Pancreas (tissue), 10 donors: ENCODE results near the gene DLL4. TPM values are rescaled to one million over a fixed set of nuclear protein-coding genes. Genes with fewer than 3 reads are reported as not detected.

ENCODE experiments used
- ATAC-seq, 4 donors: fragments of 200-7000 bp; cut with Tn5 transposase; one replicate each; pipeline versions ENCODE4 v1.8.0 to v1.9.1; 2020; ENCODE audit warnings: mild to moderate bottlenecking in 4 of 4, moderate library complexity in 4 of 4
- DNase-seq, 6 donors: peaks; one replicate each; pipeline ENCODE4 v3.0.0-alpha.2; 2020
- FAIRE-seq: peaks from 2 replicates; lab custom pipeline; 2012; peaks lifted over from hg19 to GRCh38; lab: Jason Lieb, UNC
- H3K27ac ChIP-seq, 4 donors: fragments of 200-600 bp; sonication (generic); 1 replicate in 3 of 4; 2 replicates in 1 of 4; pipeline versions ENCODE4 v1.5.0 to v1.8.0; 2020
- H3K27me3 ChIP-seq, 4 donors: fragments of 200-600 bp; one replicate each; pipeline ENCODE4 v1.8.0; 2021
- H3K36me3 ChIP-seq, 3 donors: fragments of 200-600 bp; sonication (generic) in 1 of 3; one replicate each; pipeline versions ENCODE4 v1.5.0 to v1.8.0; 2020 to 2021
- H3K4me1 ChIP-seq, 3 donors: fragments of 200-600 bp; one replicate each; pipeline ENCODE4 v1.8.0; 2021
- H3K4me3 ChIP-seq, 4 donors: fragments of 200-600 bp; sonication (generic) in 2 of 4; one replicate each; pipeline versions ENCODE4 v1.5.0 to v1.8.0; 2020 to 2021
- H3K9me3 ChIP-seq, 4 donors: fragments of 200-600 bp; one replicate each; pipeline ENCODE4 v1.8.0; 2021
- WGBS, 2 donors: extraction: QIAGEN DNeasy Blood & Tissue Kit; methylation state at CpG; one replicate each; pipeline ENCODE4 v1.1.7; 2013; 5-methylcytosine and 5-hydroxymethylcytosine counted together
- intact Hi-C, 3 donors: fragments of 100-400 bp; cut with DNase I; formaldehyde crosslinking; loops; one replicate each; pipeline versions ENCODE4 v1.11.1 to v1.14.2; 2022
- polyA plus RNA-seq, 2 donors: library from polyadenylated mRNA; stranded (reverse); fragments of 200-250 nt; gene quantifications; one replicate each; pipeline ENCODE4 v1.2.3, GENCODE V29; 2013
- total RNA-seq, 6 donors: library from RNA; stranded (reverse); fragmentation: NEBNext Ultra II Directional in 4 of 6; extraction: Animal tissue kit (Norgen Biotek cat#: 25700) in 4 of 6; gene quantifications; one replicate each; pipeline versions ENCODE4 v1.2.1 to v1.2.4, GENCODE V29; 2021 to 2023
- TF ChIP-seq, protein P1 (sequence below), 4 donors: fragments of 200-600 bp; sonication (generic) in 3 of 4; IDR thresholded peaks; one replicate each; pipeline versions ENCODE4 v1.5.0 to v1.8.0; 2021; ENCODE audit warnings: antibody characterized with exemption in 4 of 4
- donor health status: healthy with polysubstance abuse.
- donor health status: DM: no; HTN: no; CAD: no; lungs with moderate emphysema.
- donor health status: DM: no; HTN: no; CAD: no.
- donor health status: control.
- donor health status: control.
- donor health status: Bipolar disorder and iron deficiency.
- donor health status: DM: yes; HTN: yes; CAD: no.
- donor health status: DM: no; HTN: no; CAD: no.
- donor health status: DM: no; HTN: no; CAD: no.
- donor health status: DM: yes; HTN: yes; CAD: no.

The DLL4 gene
- total and polyA plus RNA-seq, 8 donors, result 1.3 to 4.8 (median 2.3) TPM

DNA sequence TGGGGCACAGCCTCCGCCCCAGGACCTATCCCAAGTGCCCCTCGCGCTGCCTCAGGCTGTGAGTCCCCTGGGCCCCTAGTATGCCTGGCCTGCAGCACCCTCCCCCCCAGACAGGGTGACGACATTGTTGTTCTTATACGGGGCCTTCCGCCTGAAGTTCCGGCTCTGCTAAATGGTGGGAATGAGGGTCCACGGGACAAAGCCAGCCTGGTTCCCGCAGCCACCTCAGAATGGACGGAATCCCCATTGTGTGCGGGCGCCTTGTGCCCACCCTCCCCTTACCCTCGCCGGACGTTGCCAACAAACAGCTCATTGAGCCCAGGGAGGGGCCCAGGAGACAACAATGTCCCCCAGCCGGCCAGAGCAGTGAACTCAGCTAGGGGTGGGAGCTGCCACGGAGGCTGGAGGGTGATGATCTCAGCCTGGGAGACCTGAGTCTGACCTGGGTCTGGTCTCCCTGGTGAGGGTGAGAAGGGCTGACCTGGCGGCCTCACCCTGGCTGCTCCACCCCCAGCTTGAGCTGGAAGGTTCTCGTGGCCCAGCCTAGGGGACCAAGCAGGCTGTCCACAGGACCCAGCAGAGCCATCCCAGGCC lies 10.2 kb upstream of the DLL4 start:
- TF ChIP-seq, protein P1, sequence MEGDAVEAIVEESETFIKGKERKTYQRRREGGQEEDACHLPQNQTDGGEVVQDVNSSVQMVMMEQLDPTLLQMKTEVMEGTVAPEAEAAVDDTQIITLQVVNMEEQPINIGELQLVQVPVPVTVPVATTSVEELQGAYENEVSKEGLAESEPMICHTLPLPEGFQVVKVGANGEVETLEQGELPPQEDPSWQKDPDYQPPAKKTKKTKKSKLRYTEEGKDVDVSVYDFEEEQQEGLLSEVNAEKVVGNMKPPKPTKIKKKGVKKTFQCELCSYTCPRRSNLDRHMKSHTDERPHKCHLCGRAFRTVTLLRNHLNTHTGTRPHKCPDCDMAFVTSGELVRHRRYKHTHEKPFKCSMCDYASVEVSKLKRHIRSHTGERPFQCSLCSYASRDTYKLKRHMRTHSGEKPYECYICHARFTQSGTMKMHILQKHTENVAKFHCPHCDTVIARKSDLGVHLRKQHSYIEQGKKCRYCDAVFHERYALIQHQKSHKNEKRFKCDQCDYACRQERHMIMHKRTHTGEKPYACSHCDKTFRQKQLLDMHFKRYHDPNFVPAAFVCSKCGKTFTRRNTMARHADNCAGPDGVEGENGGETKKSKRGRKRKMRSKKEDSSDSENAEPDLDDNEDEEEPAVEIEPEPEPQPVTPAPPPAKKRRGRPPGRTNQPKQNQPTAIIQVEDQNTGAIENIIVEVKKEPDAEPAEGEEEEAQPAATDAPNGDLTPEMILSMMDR (IDR thresholded peaks at IDR 0.05), result no peak
- H3K4me3 ChIP-seq, result no peak overlapping the region
- DNase-seq (peak in 1 of 6 donors; percentile 50), FAIRE-seq (no peak), ATAC-seq (no peak)
- H3K27me3 ChIP-seq, result no peaks in the 10 kb centered on the region
- no peaks in the 10 kb centered on the region for H3K4me1 ChIP-seq
- H3K36me3 ChIP-seq, result no peaks in the 10 kb centered on the region
- no peak overlapping the region for H3K27ac ChIP-seq
- H3K9me3 ChIP-seq, result no peaks in the 10 kb centered on the region
- intact Hi-C loops, result no loop called here
- WGBS, 2 donors, result 80 to 81% methylated on average over 19 of the region's 19 CpGs

DNA sequence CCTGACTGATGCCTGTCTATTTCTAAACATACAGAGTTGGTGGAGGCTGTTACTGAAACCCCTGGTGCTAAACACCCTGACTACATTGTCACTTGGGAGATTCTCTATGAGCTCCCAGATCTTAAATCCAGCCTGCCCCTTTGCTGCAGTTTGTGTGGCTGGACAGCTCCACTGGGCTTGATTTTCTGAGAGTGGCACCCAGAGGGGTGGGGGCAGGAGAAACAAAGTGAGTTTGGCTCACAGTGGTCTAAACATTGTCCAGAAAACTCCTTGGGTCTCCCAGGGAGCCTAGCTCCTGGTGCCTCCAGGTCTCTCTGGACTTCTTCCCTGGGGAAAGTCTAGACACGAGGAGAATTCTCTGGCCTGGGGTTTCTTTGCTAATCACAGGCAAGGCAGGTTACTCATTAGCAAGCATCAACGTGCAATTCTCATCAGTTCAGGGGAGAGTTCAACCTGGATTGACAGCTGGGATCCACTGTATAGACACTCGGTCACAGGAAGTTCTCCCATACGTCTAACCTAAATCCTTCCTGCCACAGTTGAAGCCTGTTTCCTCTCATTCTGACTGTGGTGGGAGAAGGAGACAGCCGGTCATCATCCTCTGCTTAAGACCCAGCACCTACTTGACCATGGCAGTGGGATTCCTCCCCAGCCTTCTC lies 7.1 kb upstream of the DLL4 start:
- Histone ChIP-seq H3K27me3 (peaks cover 0 to 3% (median 0%) of the 10 kb centered on the region in 4 donors), H3K36me3 (no peaks in the 10 kb centered on the region), H3K9me3 (no peaks in the 10 kb centered on the region), H3K4me3 (no peak overlapping the region), H3K27ac (no peak overlapping the region), H3K4me1 (peaks cover 0 to 5% (median 0%) of the 10 kb centered on the region in 3 donors)
- intact Hi-C loops, result no loop called here
- TF ChIP-seq, protein P1 (IDR thresholded peaks at IDR 0.05), result no peak
- WGBS, 2 donors, result 58 to 76% methylated on average over 5 of the region's 5 CpGs
- no peak for ATAC-seq
- no peak for DNase-seq
- no peak for FAIRE-seq

DNA sequence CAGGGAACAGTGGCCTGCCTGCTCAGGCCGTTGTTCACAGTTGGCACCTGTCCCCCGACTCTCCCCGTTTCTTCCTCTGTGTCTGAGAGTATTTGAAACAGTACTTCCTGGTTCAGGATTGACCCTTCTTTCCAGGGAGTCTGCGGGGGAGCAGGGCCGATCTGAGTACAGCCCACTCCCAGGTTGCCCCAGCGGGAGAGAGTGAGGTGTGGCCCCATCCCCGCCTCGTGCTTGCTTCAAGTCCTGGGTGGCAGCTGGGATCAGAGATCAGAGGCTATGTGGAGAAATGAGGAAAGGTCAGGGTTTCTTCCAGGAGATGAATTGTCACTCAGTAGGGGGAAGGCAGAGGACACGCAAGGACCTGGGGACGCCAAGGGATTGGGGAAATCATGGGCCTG lies 6.5 kb upstream of the DLL4 start:
- peaks cover 0 to 4% (median 2%) of the 10 kb centered on the region in 4 donors for H3K27me3 ChIP-seq
- 62 to 70% methylated on average over 10 of the region's 10 CpGs for WGBS, 2 donors
- TF ChIP-seq, protein P1 (IDR thresholded peaks at IDR 0.05), result no peak
- H3K9me3 ChIP-seq, result no peaks in the 10 kb centered on the region
- no peak overlapping the region for H3K27ac ChIP-seq
- ATAC-seq (no peak), FAIRE-seq (no peak), DNase-seq (no peak)
- peaks cover 0 to 10% (median 1%) of the 10 kb centered on the region in 3 donors for H3K4me1 ChIP-seq
- intact Hi-C loops, result no loop called here
- no peak overlapping the region for H3K4me3 ChIP-seq
- no peaks in the 10 kb centered on the region for H3K36me3 ChIP-seq

DNA sequence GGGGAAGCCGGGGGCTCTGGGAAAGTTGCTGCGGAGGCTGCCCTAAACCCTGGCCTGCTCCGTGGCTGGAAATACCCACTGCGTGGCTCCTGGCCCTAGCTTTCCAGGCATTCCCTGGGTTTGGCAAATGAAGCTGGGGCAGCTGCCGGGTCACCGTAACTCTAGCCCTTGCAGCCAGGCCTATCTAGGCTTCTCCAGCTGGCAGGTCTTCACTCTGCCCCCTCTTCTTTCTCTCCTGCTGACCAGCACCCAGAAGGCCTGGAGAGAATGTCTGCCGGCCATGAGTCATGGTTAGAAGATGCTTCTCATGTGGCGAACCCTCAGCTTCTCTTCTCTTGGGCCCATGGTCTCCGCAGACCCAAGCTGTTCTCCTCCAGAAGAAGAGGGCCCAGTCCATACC lies 5.6 kb upstream of the DLL4 start:
- FAIRE-seq (no peak), DNase-seq (no peak), ATAC-seq (no peak)
- no peak overlapping the region for H3K27ac ChIP-seq
- intact Hi-C loops, result no loop called here
- no peaks in the 10 kb centered on the region for H3K9me3 ChIP-seq
- H3K4me3 ChIP-seq, result no peak overlapping the region
- 88 to 89% methylated on average over 9 of the region's 9 CpGs for WGBS, 2 donors
- no peaks in the 10 kb centered on the region for H3K36me3 ChIP-seq
- H3K27me3 ChIP-seq, result peaks cover 0 to 11% (median 2%) of the 10 kb centered on the region in 4 donors
- H3K4me1 ChIP-seq, result peaks cover 7 to 16% (median 9%) of the 10 kb centered on the region in 3 donors
- TF ChIP-seq, protein P1 (IDR thresholded peaks at IDR 0.05), result no peak

DNA sequence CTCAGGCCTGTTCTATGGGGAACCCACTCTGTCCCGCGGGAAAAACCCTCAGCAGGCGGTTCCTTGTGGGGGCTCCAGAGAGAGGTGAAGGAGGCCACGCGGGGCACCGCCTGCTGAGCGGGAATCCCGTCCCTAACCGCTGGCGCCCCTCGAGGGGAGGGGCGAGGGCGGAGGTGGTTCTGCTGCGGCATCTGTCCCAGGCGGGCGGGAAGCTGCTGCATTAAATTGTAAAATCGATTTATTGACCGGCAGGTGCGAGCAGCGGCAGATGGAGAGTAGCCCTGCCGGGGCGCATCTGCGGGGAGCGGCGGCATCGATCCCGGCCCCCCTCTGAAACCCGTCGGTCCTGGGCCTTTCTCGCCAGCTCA lies 3.7 kb upstream of the DLL4 start:
- Histone ChIP-seq H3K9me3 (no peaks in the 10 kb centered on the region), H3K36me3 (no peaks in the 10 kb centered on the region), H3K4me1 (peaks cover 12 to 29% (median 27%) of the 10 kb centered on the region in 3 donors), H3K27ac (no peak overlapping the region), H3K4me3 (peak overlapping the region in 1 of 4 donors; percentile 25), H3K27me3 (peaks cover 0 to 11% (median 2%) of the 10 kb centered on the region in 4 donors)
- TF ChIP-seq, protein P1 (IDR thresholded peaks at IDR 0.05), result no peak
- intact Hi-C loops, result no loop called here
- ATAC-seq (no peak), DNase-seq (peak in 1 of 6 donors; percentile 55), FAIRE-seq (no peak)
- WGBS, 2 donors, result 21 to 32% methylated on average over 30 of the region's 30 CpGs
